ENCODE measurements around the gene BCL2.
"Not testable (repeated sequence)": the region's sequence is repeated elsewhere in the genome, so short reads cannot be mapped to it uniquely, and the experiment has no call there.

The BCL2 gene

DNA sequence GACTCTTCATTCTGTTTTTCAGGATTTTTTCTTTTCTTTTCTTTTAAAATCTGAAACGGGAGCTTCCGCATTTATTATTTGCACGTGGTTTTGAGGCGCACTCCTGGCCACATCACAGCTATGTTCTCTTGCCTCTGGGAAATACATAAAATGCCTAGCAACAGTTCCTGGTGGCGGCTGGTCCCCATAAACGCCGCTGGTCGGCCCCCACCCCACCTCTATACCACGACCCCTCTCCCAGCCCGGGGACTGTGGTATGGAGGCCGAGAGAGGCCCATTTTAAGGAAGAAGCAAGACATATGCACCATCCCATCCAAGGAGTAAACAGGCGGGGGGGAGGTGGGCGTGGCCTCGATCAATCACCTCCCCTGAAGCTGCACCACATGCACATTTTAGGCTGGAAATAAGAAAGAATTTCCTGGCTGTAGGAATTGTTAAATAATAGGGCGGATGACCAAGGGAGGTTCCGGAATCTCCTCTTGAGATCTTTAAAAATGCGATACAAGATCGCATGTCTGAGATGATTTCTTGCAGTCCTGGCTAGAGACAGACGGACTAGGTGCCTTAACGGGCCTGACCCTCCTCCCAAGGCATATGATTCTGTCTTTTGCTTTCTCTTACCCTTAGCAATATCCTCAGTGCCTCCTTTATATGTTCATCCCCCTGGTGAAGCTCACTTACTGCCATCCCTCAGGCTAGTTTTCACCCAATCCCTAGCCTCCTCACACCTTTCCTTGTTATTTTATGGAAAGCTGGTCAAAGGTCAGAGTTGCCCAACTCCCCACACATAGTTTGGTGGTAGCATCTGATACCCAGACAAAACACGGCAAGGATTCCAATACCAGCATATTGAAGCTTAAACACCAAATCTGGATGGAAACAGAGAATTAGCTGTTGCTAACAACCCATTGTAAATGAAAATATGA, 82.4 kb downstream of the BCL2 start:
- Histone ChIP-seq H3K4me1 (no peaks in the 10 kb centered on the region), H3K4me3 (ENCODE audit: low read depth, low read length) (no peak overlapping the region), H3K27me3 (no peaks in the 10 kb centered on the region), H3K9me3 (no peaks in the 10 kb centered on the region), H3K36me3 (no peaks in the 10 kb centered on the region)
- TF ChIP-seq, protein P1, sequence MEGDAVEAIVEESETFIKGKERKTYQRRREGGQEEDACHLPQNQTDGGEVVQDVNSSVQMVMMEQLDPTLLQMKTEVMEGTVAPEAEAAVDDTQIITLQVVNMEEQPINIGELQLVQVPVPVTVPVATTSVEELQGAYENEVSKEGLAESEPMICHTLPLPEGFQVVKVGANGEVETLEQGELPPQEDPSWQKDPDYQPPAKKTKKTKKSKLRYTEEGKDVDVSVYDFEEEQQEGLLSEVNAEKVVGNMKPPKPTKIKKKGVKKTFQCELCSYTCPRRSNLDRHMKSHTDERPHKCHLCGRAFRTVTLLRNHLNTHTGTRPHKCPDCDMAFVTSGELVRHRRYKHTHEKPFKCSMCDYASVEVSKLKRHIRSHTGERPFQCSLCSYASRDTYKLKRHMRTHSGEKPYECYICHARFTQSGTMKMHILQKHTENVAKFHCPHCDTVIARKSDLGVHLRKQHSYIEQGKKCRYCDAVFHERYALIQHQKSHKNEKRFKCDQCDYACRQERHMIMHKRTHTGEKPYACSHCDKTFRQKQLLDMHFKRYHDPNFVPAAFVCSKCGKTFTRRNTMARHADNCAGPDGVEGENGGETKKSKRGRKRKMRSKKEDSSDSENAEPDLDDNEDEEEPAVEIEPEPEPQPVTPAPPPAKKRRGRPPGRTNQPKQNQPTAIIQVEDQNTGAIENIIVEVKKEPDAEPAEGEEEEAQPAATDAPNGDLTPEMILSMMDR (IDR thresholded peaks at IDR 0.05; ENCODE audit: low read depth, low read length) = no peak
- DNase-seq = no peak

DNA sequence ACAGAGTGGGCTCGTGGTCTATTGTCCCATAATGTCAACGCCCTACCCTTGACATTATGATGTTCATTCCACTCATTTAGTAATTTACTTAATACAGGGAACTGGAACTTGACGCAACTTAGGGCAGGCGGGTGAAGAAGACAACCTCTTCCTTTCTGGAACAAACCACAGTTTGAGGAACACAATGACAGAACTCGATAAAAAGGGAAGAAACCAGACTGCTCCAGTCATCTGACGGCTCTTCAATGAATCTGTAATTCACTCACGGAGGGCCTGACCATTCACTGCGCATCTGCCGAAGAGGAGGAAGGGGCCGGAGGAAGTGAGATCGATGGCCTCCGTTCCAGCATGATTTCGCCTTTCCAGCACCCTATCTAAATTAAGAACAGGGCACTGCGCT, 83.2 kb downstream of the BCL2 start:
- TF ChIP-seq, protein P1 (IDR thresholded peaks at IDR 0.05; ENCODE audit: low read depth, low read length) = no peak
- Histone ChIP-seq H3K4me1 (no peaks in the 10 kb centered on the region), H3K4me3 (ENCODE audit: low read depth, low read length) (no peak overlapping the region), H3K9me3 (no peaks in the 10 kb centered on the region), H3K27me3 (no peaks in the 10 kb centered on the region), H3K36me3 (no peaks in the 10 kb centered on the region)
- no peak for DNase-seq

DNA sequence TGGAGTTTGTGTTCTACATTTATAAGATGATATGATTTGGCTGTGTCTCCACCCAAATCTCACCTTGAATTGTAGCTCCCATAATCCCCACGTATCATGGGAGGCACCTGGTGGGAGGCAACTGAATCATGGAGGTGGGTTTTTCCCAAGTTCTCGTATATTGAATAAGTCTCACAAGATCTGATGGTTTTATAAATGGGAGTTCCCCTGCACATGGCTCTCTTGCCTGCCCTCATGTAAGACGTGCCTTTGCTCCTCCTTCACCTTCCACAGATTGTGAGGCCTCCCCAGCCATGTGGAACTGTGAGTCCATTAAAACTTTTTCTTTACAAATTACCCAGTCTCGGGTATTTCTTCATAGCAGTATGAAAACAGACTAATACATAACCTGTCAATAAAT, 83.6 kb downstream of the BCL2 start:
- not testable (repeated sequence) for H3K36me3 ChIP-seq, H3K9me3 ChIP-seq

DNA sequence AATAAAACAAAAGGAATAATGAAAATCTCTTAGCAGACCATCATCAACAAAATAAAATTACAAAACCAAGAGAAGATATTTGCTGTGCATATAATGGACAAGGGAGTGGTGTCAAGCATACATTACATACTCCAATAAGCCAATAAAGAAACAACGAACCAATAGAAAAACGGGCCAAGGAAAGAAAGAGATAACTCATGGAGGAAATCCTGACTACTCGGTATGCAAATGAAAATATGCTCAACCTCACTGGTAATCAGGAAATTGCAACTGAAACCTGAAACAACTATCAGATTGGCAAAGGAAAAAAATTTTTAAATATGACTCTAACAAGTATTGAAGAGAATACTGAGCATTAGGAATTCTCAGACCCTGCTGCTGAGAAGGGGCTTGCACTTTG, 84.7 kb downstream of the BCL2 start:
- Histone ChIP-seq H3K36me3 (no peaks in the 10 kb centered on the region), H3K27me3 (no peaks in the 10 kb centered on the region), H3K4me3 (ENCODE audit: low read depth, low read length) (no peak overlapping the region), H3K4me1 (no peaks in the 10 kb centered on the region), H3K9me3 (no peaks in the 10 kb centered on the region)
- no peak for DNase-seq
- TF ChIP-seq, protein P1 (IDR thresholded peaks at IDR 0.05; ENCODE audit: low read depth, low read length) = no peak

More for the DNA sequence above, 83.6 kb downstream of the BCL2 start:
- not testable (repeated sequence) for H3K27me3 ChIP-seq; DNase-seq; H3K4me3 ChIP-seq (ENCODE audit: low read depth, low read length); H3K4me1 ChIP-seq

DNA sequence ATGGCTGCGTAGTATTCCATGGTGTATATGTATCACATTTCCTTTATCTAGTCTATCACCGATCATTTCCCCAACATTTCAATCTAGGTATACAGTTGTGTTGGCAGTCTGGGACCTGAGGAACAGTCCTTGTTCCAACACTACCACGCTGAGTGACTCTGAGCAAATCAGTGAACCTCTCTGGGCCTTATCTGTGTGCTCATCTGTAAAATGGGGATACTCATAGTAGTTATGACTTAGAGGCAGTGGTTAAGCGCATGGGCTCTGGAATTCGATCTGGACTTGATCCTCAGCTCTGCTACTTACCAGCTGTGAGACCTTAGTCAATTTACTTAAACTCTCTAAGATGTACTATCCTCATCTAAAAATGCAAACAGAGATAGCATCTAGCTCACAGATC, 85.1 kb downstream of the BCL2 start:
- no peak overlapping the region for H3K4me3 ChIP-seq (ENCODE audit: low read depth, low read length)
- TF ChIP-seq, protein P1 (IDR thresholded peaks at IDR 0.05; ENCODE audit: low read depth, low read length) = no peak
- H3K4me1 ChIP-seq = no peaks in the 10 kb centered on the region
- H3K27me3 ChIP-seq = no peaks in the 10 kb centered on the region
- H3K9me3 ChIP-seq = no peaks in the 10 kb centered on the region
- H3K36me3 ChIP-seq = no peaks in the 10 kb centered on the region
- DNase-seq = no peak

DNA sequence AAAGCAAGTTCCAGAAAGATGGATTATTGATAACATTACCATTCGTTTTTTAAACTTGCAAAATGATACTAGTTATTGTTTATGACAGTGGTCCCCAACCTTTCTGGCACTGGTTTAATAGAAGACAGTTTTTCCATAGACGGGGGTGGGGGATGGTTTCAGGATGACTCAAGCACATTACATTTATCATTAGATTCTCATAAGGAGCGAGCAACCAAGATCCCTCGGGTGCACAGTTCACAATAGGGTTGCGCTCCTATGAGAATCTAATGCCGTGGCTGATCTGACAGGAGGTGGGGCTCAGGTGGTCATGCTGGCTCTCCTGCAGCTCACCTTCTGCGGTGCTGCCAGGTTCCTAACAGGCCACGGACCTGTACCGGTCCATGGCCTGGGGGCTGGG, 86.2 kb downstream of the BCL2 start:
- H3K27me3 ChIP-seq = no peaks in the 10 kb centered on the region
- no peak for DNase-seq
- H3K4me1 ChIP-seq = no peaks in the 10 kb centered on the region
- TF ChIP-seq, protein P1 (IDR thresholded peaks at IDR 0.05; ENCODE audit: low read depth, low read length) = no peak
- H3K4me3 ChIP-seq (ENCODE audit: low read depth, low read length) = no peak overlapping the region
- H3K9me3 ChIP-seq = no peaks in the 10 kb centered on the region
- no peaks in the 10 kb centered on the region for H3K36me3 ChIP-seq

All from BE2C (cell line).